Caco-2 (cell line): ENCODE data around the gene ERICH2. TPM values are rescaled to one million over a fixed set of nuclear protein-coding genes. Genes with fewer than 3 reads are reported as not detected.

Experiments
- BruUV-seq: library from RNA; stranded (reverse); fragments of 400-500 nt; replicated peaks from 2 replicates; lab custom pipeline; 2021; lab: Mats Ljungman, UMichigan
- CTCF ChIA-PET: fragments of 300-600 bp; sonication (Branson Sonifier 250); formaldehyde crosslinking; loops from one replicate; lab custom pipeline; 2022; ENCODE audit warnings: antibody characterized with exemption; lab: Charles Lee
- POLR2A ChIA-PET: fragments of 300-600 bp; sonication (Branson Sonifier 250); formaldehyde crosslinking; loops from one replicate; lab custom pipeline; 2022; ENCODE audit warnings: antibody characterized with exemption; lab: Charles Lee
- DNase-seq, 2 experiments: peaks; one replicate each; pipeline versions ENCODE4 v3.0.0 to v3.0.0-alpha.2; 2020 to 2022
- H3K27me3 ChIP-seq: replicated peaks from 2 replicates; pipeline ENCODE4 v1.6.0; 2011; ENCODE audit warnings: low read length; ENCODE audit not compliant: control insufficient read depth, insufficient read depth
- H3K36me3 ChIP-seq: 2 replicates; pipeline ENCODE4 v1.5.1; 2011; ENCODE audit warnings: low read length; ENCODE audit not compliant: control insufficient read depth, insufficient read depth
- H3K4me1 ChIP-seq: fragments of 250-450 bp; sonication (Bioruptor Pico); 2 replicates; pipeline ENCODE4 v1.5.1; 2020; ENCODE audit warnings: mild to moderate bottlenecking
- H3K4me3 ChIP-seq: 2 replicates; pipeline ENCODE4 v1.5.1; 2011; ENCODE audit warnings: low read depth, mild to moderate bottlenecking, control low read depth, low read length
- H3K9me3 ChIP-seq: fragments of 250-450 bp; sonication (Bioruptor Pico); 2 replicates; pipeline ENCODE4 v1.5.1; 2020; ENCODE audit warnings: mild to moderate bottlenecking, moderate library complexity
- H3K27ac Mint-ChIP-seq: one replicate; pipeline ENCODE4 v1.8.0; 2022; ENCODE audit warnings: mixed read lengths; ENCODE audit not compliant: unreplicated experiment
- H3K27me3 Mint-ChIP-seq: one replicate; pipeline ENCODE4 v1.8.0; 2022; ENCODE audit warnings: mixed read lengths; ENCODE audit not compliant: insufficient read depth, unreplicated experiment
- H3K36me3 Mint-ChIP-seq: one replicate; pipeline ENCODE4 v1.8.0; 2022; ENCODE audit warnings: mild to moderate bottlenecking, mixed read lengths; ENCODE audit not compliant: insufficient read depth, unreplicated experiment
- H3K4me1 Mint-ChIP-seq: one replicate; pipeline ENCODE4 v1.8.0; 2022; ENCODE audit warnings: low read depth, mixed read lengths; ENCODE audit not compliant: unreplicated experiment
- H3K4me3 Mint-ChIP-seq: one replicate; pipeline ENCODE4 v1.8.0; 2022; ENCODE audit warnings: mild to moderate bottlenecking, moderate library complexity, mixed read lengths; ENCODE audit not compliant: unreplicated experiment
- H3K9me3 Mint-ChIP-seq: one replicate; pipeline ENCODE4 v1.8.0; 2022; ENCODE audit warnings: mixed read lengths; ENCODE audit not compliant: unreplicated experiment
- CTCF ChIP-seq, 2 experiments: fragments of 200-600 bp in 1 of 2; IDR thresholded peaks; 1 replicate in 1 of 2; 2 replicates in 1 of 2; pipeline versions ENCODE4 v1.5.1 to v1.8.0; 2011 to 2022; ENCODE audit warnings: antibody characterized with exemption in 1 of 2, control low read depth in 1 of 2, inconsistent platforms in 1 of 2, low read depth in 1 of 2, low read length in 1 of 2, mild to moderate bottlenecking in 1 of 2, moderate library complexity in 1 of 2; ENCODE audit not compliant: insufficient read depth in 1 of 2, severe bottlenecking in 1 of 2, unreplicated experiment in 1 of 2
- intact Hi-C: fragments of 100-400 bp; cut with micrococcal nuclease; formaldehyde crosslinking; loops from one replicate; pipeline ENCODE4 v1.10.0; 2022; ENCODE audit not compliant: unreplicated experiment
- total RNA-seq: library from RNA; stranded (reverse); gene quantifications from 2 replicates; pipeline ENCODE4 v1.2.3, GENCODE V29; 2022

Gene ERICH2
- total RNA-seq, 1 experiment from 2014 or later: 3.1 TPM

GRCh38 chr2:170814533-170815230, 44.5 kb downstream of the ERICH2 start:
- CTCF ChIA-PET: interaction anchor here (0.9 to 2.3 kb wide), 8 partner anchors 51 to 578 kb away, joined by 3 to 10 read pairs (median 4); no protein-coding TSS in a partner anchor
- intact Hi-C loops: loop anchor here (1.0 to 10.0 kb wide), 5 partner anchors 230 to 453 kb away; no protein-coding TSS in a partner anchor
- no TSS peak for BruUV-seq
- no peak for TF ChIP-seq CTCF (IDR thresholded peaks at IDR 0.05; ENCODE audit: insufficient read depth in 1 of 2, low read depth in 1 of 2, low read length in 1 of 2, severe bottlenecking in 1 of 2, unreplicated experiment in 1 of 2)
- H3K27me3 Mint-ChIP-seq: peaks cover 8% of the 10 kb centered on the region
- POLR2A ChIA-PET: no interaction called here
- no peaks in the 10 kb centered on the region for H3K27me3 ChIP-seq
- no peaks in the 10 kb centered on the region for H3K9me3 Mint-ChIP-seq
- H3K9me3 ChIP-seq: no peaks in the 10 kb centered on the region
- H3K36me3 ChIP-seq: no peaks in the 10 kb centered on the region
- no peak for DNase-seq
- peak overlapping the region; percentile 51 for H3K4me3 Mint-ChIP-seq
- H3K27ac Mint-ChIP-seq: no peak overlapping the region
- H3K36me3 Mint-ChIP-seq: no peaks in the 10 kb centered on the region
- H3K4me1 Mint-ChIP-seq: peaks cover 7% of the 10 kb centered on the region
- H3K4me1 ChIP-seq: peaks cover 7% of the 10 kb centered on the region; the same call in 1 of the 2 replicates
- no peak overlapping the region for H3K4me3 ChIP-seq

DNA sequence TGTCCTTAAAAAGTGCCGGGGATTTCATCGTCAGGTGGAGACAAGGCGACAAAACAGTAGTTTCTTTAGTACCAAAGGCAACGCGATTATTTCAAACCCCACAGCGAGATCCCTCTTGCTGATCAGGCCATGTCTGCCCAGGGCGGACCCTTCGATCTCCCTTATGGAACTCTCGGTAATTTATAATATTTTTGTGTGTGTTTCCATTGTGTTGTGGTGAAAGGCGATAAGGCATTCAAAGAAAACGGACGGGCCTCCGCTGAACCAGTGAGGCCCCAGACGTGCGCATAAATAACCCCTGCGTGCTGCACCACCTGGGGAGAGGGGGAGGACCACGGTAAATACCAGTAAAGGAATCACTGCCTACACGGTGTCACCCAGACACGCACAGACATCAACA, 45.1 kb downstream of the ERICH2 start:
- Histone ChIP-seq H3K4me1 (peaks cover 7% of the 10 kb centered on the region; the same call in 1 of the 2 replicates), H3K4me3 (peak overlapping the region; percentile 76), H3K27me3 (no peaks in the 10 kb centered on the region), H3K9me3 (no peaks in the 10 kb centered on the region), H3K36me3 (no peaks in the 10 kb centered on the region)
- H3K9me3 Mint-ChIP-seq: no peaks in the 10 kb centered on the region
- no peak overlapping the region for H3K27ac Mint-ChIP-seq
- CTCF ChIA-PET: interaction anchor here (0.6 to 2.5 kb wide), 18 partner anchors 10 to 579 kb away, joined by 3 to 13 read pairs (median 6); partner anchors contain the start of gene SP5
- peaks cover 8% of the 10 kb centered on the region for H3K27me3 Mint-ChIP-seq
- POLR2A ChIA-PET: no interaction called here
- H3K4me3 Mint-ChIP-seq: peak overlapping the region; percentile 95
- DNase-seq: no peak
- H3K4me1 Mint-ChIP-seq: peaks cover 7% of the 10 kb centered on the region
- BruUV-seq: no TSS peak
- H3K36me3 Mint-ChIP-seq: no peaks in the 10 kb centered on the region
- intact Hi-C loops: loop anchor here (1.0 to 10.0 kb wide), 4 partner anchors 231 to 454 kb away; no protein-coding TSS in a partner anchor
- no peak for TF ChIP-seq CTCF (IDR thresholded peaks at IDR 0.05; ENCODE audit: insufficient read depth in 1 of 2, low read depth in 1 of 2, low read length in 1 of 2, severe bottlenecking in 1 of 2, unreplicated experiment in 1 of 2)

DNA sequence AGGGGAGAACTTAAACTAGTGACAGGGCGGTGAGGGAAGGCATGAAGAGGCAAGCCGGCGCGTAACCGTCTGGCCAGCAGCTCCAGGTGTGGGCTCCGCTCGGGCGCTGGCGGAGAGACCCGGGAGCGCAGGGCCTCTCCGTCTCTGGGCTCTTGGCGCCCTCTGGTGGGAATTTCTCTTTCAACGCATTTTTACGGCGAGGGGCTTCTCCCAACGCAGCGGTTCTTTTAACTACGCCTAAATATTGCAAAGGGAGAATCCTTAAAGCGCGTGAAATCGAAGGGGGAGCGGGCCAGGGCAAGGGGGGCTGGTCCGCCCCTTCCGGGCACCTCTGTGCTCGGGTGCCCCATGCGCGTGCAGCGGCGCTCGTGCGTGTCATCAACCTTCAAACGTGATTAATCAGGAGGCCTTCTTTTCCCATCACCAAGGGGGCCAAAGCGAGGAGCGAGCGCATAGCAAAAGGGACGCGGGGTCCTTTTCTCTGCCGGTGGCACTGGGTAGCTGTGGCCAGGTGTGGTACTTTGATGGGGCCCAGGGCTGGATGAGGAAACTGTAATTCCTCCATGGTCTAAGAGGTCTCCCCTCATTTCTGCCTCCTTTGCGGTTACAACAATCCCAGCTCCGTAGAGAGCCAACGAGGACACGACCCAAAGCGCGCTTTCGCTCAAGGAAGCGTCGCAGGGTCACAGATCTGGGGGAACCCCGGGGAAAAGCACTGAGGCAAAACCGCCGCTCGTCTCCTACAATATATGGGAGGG, 45.7 kb downstream of the ERICH2 start:
- intact Hi-C loops: loop anchor here (1.0 to 10.0 kb wide), 6 partner anchors 57 to 492 kb away; no protein-coding TSS in a partner anchor
- ChIA-PET POLR2A (no interaction called here), CTCF (interaction anchor here (0.6 to 2.5 kb wide), 28 partner anchors 9 to 705 kb away, joined by 3 to 13 read pairs (median 5); partner anchors contain the start of genes ERICH2 and SP5)
- peak; percentile 81 to 89 for DNase-seq
- BruUV-seq: no TSS peak
- Histone ChIP-seq H3K4me3 (peak overlapping the region; percentile 76), H3K4me1 (peaks cover 7% of the 10 kb centered on the region; the same call in 1 of the 2 replicates), H3K27me3 (no peaks in the 10 kb centered on the region), H3K9me3 (no peaks in the 10 kb centered on the region), H3K36me3 (no peaks in the 10 kb centered on the region)
- peaks cover 8% of the 10 kb centered on the region for H3K27me3 Mint-ChIP-seq
- H3K27ac Mint-ChIP-seq: no peak overlapping the region
- peak overlapping the region; percentile 95 for H3K4me3 Mint-ChIP-seq
- peak; percentile 90 to 93 for TF ChIP-seq CTCF (IDR thresholded peaks at IDR 0.05; ENCODE audit: insufficient read depth in 1 of 2, low read depth in 1 of 2, low read length in 1 of 2, severe bottlenecking in 1 of 2, unreplicated experiment in 1 of 2)
- H3K9me3 Mint-ChIP-seq: no peaks in the 10 kb centered on the region
- H3K36me3 Mint-ChIP-seq: no peaks in the 10 kb centered on the region
- peaks cover 7% of the 10 kb centered on the region for H3K4me1 Mint-ChIP-seq
